ENCODE measurements around the gene F12.
"Not testable (repeated sequence)": the region's sequence is repeated elsewhere in the genome, so short reads cannot be mapped to it uniquely, and the experiment has no call there.

Gene F12

GRCh38 chr5:177385720-177386119 lies 23.6 kb downstream of the F12 start:
- DNase-seq: no peak

GRCh38 chr5:177384134-177384533 lies 25.2 kb downstream of the F12 start, which contains the start of gene SLC34A1:
Gene SLC34A1 (plus strand): TSS chr5:177384434. CDS start chr5:177385742, 1,308 bp downstream.
- DNase-seq: no peak

DNA sequence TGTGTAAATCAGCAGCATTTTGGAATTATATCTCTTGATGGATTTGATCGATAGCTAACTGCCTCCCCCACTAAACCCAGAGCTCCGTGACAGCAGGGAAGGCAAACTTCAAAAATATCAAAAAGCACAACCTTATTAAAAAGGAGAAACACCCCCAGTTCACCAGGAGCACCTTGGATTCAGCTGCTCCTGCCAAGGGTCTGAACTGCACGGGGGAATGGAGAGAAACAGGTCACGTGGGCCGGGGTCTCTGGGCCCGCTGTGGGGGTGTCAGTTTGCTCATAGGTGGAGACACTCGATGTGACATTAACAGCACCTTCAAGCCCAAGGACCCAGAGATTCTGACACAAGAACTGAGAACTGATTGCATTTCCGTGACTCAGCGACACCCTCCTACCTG lies 26.2 kb downstream of the F12 start:
- DNase-seq: no peak

- peak; percentile 27 for DNase-seq
These were observed 26.8 kb downstream of the F12 start for GRCh38 chr5:177382423-177383029.

GRCh38 chr5:177380805-177381126 lies 28.6 kb downstream of the F12 start:
- no peak for DNase-seq

GRCh38 chr5:177378884-177379883 lies 30.2 kb downstream of the F12 start:
- no peak for DNase-seq

GRCh38 chr5:177377851-177378776 lies 31.2 kb downstream of the F12 start:
- no peak for DNase-seq

DNA sequence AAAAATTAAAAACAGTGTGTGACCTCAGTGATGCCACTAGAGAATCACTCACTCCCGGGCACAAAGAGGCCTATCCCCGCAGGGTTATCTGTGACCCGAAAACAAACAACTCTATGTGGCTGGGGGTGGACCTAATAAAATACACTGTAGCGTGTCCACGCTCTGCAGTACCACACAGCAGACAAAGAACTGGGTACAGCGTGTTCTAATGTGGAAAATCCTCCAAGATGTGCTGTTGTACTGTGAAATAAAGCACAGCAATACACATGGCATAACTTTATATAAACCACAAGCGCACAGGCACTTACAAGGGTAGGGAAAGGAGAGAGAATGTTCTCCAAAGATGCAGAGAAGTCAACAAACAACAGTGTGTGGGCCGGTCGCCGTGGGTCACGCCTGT lies 33.3 kb downstream of the F12 start:
- no peak for DNase-seq

GRCh38 chr5:177375516-177375915 lies 33.8 kb downstream of the F12 start:
- not testable (repeated sequence) for DNase-seq

- DNase-seq: no peak
These were observed 35.2 kb downstream of the F12 start for GRCh38 chr5:177374211-177374610.

GRCh38 chr5:177373806-177374205 lies 35.6 kb downstream of the F12 start:
- DNase-seq: no peak

DNA sequence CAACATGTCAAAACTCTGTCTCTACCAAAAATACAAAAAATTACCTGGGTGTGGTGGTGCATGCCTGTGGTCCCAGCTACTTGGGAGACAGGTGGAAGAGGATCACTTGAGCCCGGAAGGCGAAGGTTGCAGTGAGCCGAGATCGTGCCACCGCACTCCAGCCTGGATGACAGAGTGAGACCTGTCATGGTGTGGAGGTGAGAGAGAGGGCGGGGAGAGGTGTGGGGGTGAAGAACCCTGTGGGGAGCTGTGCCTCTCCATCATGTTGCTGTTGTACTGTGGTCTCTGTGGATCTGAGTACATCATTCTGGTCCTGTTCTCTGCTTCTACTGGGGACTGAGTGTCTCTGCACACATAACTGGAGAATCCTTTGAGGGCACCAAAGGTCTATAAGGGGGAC lies 36.5 kb downstream of the F12 start:
- no peak for DNase-seq

GRCh38 chr5:177372034-177372896 lies 37.1 kb downstream of the F12 start:
- no peak for DNase-seq

- no peak for DNase-seq
These were observed 38.0 kb downstream of the F12 start for GRCh38 chr5:177371120-177372033.

- DNase-seq: no peak
These were observed 38.8 kb downstream of the F12 start for GRCh38 chr5:177370488-177371119.

DNA sequence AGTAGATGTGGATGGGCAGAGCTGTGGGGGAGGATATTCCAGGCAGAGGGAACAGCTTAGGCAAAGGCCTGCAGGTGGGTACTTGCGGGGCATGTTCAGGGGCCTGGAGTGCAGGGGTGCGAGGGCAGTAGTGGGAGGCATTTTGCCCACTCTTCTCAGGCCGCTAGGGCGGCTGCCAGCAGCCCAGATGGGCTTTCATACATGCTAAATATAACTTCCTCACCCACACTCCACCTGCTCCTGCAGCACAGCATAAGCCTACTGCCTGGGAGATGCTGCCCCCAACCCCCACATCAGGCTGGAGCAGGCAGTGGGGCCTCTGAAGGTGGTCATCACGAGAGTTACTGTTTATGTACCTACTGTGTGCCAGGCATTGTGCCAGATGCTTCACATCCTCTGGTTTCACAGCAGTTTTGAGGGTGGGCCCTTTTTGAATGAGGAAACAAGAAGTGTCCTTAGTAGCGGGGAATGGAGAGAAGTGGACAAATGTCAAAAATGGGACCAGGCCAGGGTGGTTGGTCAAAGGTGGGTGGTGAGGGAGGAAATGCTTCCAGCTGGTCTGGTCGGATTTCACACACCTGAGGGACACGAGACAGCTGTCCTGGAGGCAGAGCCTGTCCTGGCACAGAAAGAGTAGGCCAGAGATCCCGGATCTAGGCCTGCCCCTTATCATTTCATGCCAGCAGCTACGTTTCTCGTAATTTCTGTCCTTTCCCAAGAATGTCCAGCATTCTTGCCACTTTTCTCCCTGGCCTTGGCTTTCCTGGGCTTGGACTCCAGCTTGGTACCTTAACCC lies 39.5 kb downstream of the F12 start:
- no peak for DNase-seq

DNA sequence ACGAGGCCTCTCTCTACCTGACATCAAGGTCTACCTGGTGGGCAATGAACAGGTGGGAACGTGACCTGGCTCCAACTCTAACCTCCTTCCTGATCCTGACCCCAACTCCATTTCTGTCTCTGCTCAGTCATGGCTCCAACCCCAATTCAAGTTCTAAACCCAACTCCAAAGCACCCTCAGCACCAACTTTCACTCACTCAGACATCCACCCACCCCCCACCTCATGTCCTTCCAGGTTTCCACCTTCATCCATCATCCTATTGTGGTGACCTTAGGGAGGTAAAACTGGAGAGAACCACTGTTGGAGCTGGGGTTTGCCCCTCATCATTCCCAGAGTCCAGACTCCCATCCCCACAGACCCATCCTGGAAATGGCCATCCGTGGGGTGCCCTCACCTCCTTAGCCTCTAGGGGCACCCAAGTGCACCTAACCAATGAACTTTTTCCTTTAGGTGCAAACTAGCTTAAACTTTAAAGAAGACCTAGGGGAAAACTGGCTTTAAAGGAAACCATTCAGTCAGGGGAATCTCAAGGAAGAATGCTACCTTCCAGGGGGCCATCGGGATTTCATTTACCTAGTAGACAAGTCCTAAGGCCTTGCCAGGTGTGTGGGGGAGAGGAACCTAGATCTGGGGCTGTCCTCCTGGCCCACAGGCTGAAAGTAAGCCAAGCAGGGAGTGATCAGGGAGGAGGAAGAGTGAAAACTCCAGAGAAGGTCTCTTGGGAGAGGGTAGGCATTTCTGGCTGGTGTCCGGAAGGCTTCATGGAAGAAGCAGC lies 40.3 kb downstream of the F12 start:
- DNase-seq: no peak

DNA sequence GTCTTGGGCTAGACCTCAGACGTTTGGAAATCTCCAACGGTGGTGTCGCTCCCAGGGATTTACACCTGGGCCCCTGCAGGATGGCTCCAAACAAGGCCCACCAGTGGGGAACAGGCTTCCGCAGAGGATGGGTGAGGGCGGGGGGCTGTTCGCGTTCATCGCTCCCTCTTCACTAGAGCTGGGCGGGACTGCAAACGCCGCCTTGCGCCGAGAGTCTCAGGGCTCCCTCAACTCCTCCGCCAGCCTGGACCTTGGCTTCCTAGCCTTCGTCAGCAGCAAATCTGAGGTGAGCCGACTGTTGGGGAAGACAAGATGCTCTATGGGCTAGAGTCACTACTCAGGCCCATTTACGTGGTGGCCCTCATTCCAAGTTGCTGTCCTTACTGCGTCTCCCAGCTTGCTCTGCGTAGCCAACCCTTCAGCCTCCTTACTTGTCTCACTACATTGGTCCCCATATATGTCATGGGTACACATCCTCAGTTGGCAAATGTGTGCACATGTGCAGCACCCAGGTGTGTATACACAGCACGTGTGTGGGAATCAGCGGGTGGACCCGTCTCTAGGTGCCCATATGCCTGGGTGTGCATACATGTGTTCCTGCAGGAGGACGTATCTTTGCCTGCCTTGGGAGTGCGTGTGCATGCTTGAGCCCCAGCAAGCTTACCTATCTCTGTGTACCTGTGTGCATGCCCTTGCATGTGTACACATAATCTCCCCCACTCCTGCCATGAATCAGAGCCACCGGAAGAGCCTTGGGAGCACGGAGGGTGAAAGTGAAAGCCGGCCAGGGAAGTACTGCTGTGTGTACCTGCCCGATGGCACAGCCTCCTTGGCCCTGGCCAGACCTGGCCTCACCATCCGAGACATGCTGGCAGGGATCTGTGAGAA lies 41.1 kb downstream of the F12 start:
- no peak for DNase-seq

Measured in GDM1 (cell line).